Trophoblast cell (in vitro differentiated cells and primary cell): ENCODE measurements around the gene CHIA.

ENCODE experiments used
- DNase-seq, 2 donors: peaks; one replicate each; pipeline ENCODE4 v3.0.0-alpha.2; 2016
- H2AFZ ChIP-seq: 2 replicates; pipeline ENCODE4 v1.6.1; 2013; ENCODE audit warnings: low read length, moderate library complexity, mild to moderate bottlenecking; ENCODE audit not compliant: insufficient read depth, poor library complexity
- H2AK5ac ChIP-seq: 2 replicates; pipeline ENCODE4 v1.6.1; 2013; ENCODE audit warnings: mild to moderate bottlenecking, low read length
- H2BK120ac ChIP-seq: 2 replicates; pipeline ENCODE4 v1.6.1; 2013; ENCODE audit warnings: low read length, mild to moderate bottlenecking, moderate library complexity; ENCODE audit not compliant: insufficient read depth, poor library complexity
- H2BK12ac ChIP-seq: 2 replicates; pipeline ENCODE4 v1.6.1; 2013; ENCODE audit warnings: mild to moderate bottlenecking, low read length, moderate library complexity
- H2BK5ac ChIP-seq: 2 replicates; pipeline ENCODE4 v1.6.1; 2013; ENCODE audit warnings: low read length, low read depth, moderate library complexity, mild to moderate bottlenecking; ENCODE audit not compliant: poor library complexity
- H3K14ac ChIP-seq: 2 replicates; pipeline ENCODE4 v1.6.1; 2013; ENCODE audit warnings: mild to moderate bottlenecking, low read length
- H3K18ac ChIP-seq: 2 replicates; pipeline ENCODE4 v1.6.1; 2013; ENCODE audit warnings: mild to moderate bottlenecking, low read length
- H3K23ac ChIP-seq: 2 replicates; pipeline ENCODE4 v1.6.1; 2013; ENCODE audit warnings: low read length
- H3K27ac ChIP-seq: 2 replicates; pipeline ENCODE4 v1.5.1; 2013; ENCODE audit warnings: low read depth, mild to moderate bottlenecking, inconsistent platforms, low read length, moderate library complexity
- H3K27me3 ChIP-seq: 2 replicates; pipeline ENCODE4 v1.6.1; 2013; ENCODE audit warnings: inconsistent platforms, mild to moderate bottlenecking, low read length, moderate library complexity; ENCODE audit not compliant: insufficient read depth
- H3K36me3 ChIP-seq, 2 experiments: 1 replicate in 1 of 2; 2 replicates in 1 of 2; pipeline ENCODE4 v1.6.1; 2013; ENCODE audit warnings: low read length in 2 of 2, mild to moderate bottlenecking in 2 of 2, moderate library complexity in 1 of 2; ENCODE audit not compliant: insufficient read depth in 2 of 2, control insufficient read depth in 1 of 2
- H3K4ac ChIP-seq: 2 replicates; pipeline ENCODE4 v1.6.1; 2013; ENCODE audit warnings: low read depth, mild to moderate bottlenecking, low read length, moderate library complexity
- H3K4me1 ChIP-seq, 2 experiments: 1 replicate in 1 of 2; 2 replicates in 1 of 2; pipeline ENCODE4 v1.6.1; 2013; ENCODE audit warnings: low read length in 2 of 2, mild to moderate bottlenecking in 2 of 2, moderate library complexity in 1 of 2; ENCODE audit not compliant: insufficient read depth in 2 of 2, control insufficient read depth in 1 of 2
- H3K4me2 ChIP-seq: 2 replicates; pipeline ENCODE4 v1.6.1; 2013; ENCODE audit warnings: inconsistent platforms, mild to moderate bottlenecking, low read length, moderate library complexity
- H3K4me3 ChIP-seq: 2 replicates; pipeline ENCODE4 v1.5.1; 2013; ENCODE audit warnings: mild to moderate bottlenecking, low read depth, low read length, inconsistent platforms
- H3K79me1 ChIP-seq: one replicate; pipeline ENCODE4 v1.6.1; 2013; ENCODE audit warnings: low read length
- H3K79me2 ChIP-seq: 2 replicates; pipeline ENCODE4 v1.6.1; 2013; ENCODE audit warnings: low read length, mild to moderate bottlenecking; ENCODE audit not compliant: control insufficient read depth, insufficient read depth, poor library complexity
- H3K9ac ChIP-seq: 2 replicates; pipeline ENCODE4 v1.6.1; 2013; ENCODE audit warnings: mild to moderate bottlenecking, low read length
- H3K9me3 ChIP-seq: 2 replicates; pipeline ENCODE4 v1.6.1; 2013; ENCODE audit warnings: low read depth, mild to moderate bottlenecking, control low read depth, inconsistent platforms, low read length; ENCODE audit not compliant: insufficient read depth
- H4K12ac ChIP-seq: 2 replicates; pipeline ENCODE4 v1.6.1; 2013; ENCODE audit warnings: low read depth, mild to moderate bottlenecking, low read length, moderate library complexity
- H4K8ac ChIP-seq: 2 replicates; pipeline ENCODE4 v1.6.1; 2013; ENCODE audit warnings: low read depth, mild to moderate bottlenecking, low read length, moderate library complexity
- H4K91ac ChIP-seq: one replicate; pipeline ENCODE4 v1.6.1; 2013; ENCODE audit warnings: low read depth, mild to moderate bottlenecking, low read length, moderate library complexity
- WGBS: extraction: QIAGEN DNeasy Blood & Tissue Kit; methylation state at CpG from one replicate; pipeline ENCODE4 v1.1.7; 2013; ENCODE audit warnings: missing lambda C conversion rate; ENCODE audit not compliant: insufficient read length, insufficient coverage; ENCODE audit errors: extremely low coverage; 5-methylcytosine and 5-hydroxymethylcytosine counted together

Gene CHIA

GRCh38 chr1:111283838-111284237 lies 6.8 kb upstream of the CHIA start:
- H3K9ac ChIP-seq = no peak overlapping the region

GRCh38 chr1:111285879-111286278 lies 4.8 kb upstream of the CHIA start:
- Histone ChIP-seq H4K12ac (no peak overlapping the region), H3K79me1 (no peaks in the 10 kb centered on the region), H2AK5ac (no peak overlapping the region), H4K8ac (no peak overlapping the region), H2BK12ac (no peak overlapping the region), H3K9me3 (no peaks in the 10 kb centered on the region), H3K27ac (no peak overlapping the region), H3K14ac (no peak overlapping the region), H3K4me1 (peaks cover 6 to 12% of the 10 kb centered on the region in 2 experiments), H2AFZ (no peak overlapping the region), H3K18ac (no peak overlapping the region), H2BK5ac (no peak overlapping the region), H3K36me3 (no peaks in the 10 kb centered on the region), H3K27me3 (no peaks in the 10 kb centered on the region), H3K4me2 (no peak overlapping the region), H4K91ac (no peak overlapping the region), H3K79me2 (no peaks in the 10 kb centered on the region), H3K9ac (no peak overlapping the region), H3K4me3 (no peak overlapping the region), H3K4ac (no peak overlapping the region), H2BK120ac (no peak overlapping the region), H3K23ac (no peak overlapping the region)
- no CpG with 5 or more reads among the region's 2 CpGs for WGBS
- peak; percentile 45 to 85 for DNase-seq

More at GRCh38 chr1:111283838-111284237, 6.8 kb upstream of the CHIA start:
- Histone ChIP-seq H3K4ac (no peak overlapping the region), H3K79me2 (no peaks in the 10 kb centered on the region), H3K4me1 (peaks cover 6 to 12% of the 10 kb centered on the region in 2 experiments), H3K18ac (no peak overlapping the region), H2BK120ac (no peak overlapping the region), H3K14ac (no peak overlapping the region), H2AK5ac (no peak overlapping the region), H2AFZ (no peak overlapping the region), H2BK5ac (no peak overlapping the region), H4K12ac (no peak overlapping the region), H3K27me3 (no peaks in the 10 kb centered on the region), H3K9me3 (no peaks in the 10 kb centered on the region), H3K4me3 (no peak overlapping the region), H2BK12ac (no peak overlapping the region), H3K79me1 (peaks cover 2% of the 10 kb centered on the region), H4K8ac (no peak overlapping the region), H3K23ac (no peak overlapping the region), H3K36me3 (no peaks in the 10 kb centered on the region), H3K4me2 (no peak overlapping the region), H4K91ac (no peak overlapping the region), H3K27ac (no peak overlapping the region)
- DNase-seq = no peak

GRCh38 chr1:111286912-111287311 lies 3.7 kb upstream of the CHIA start:
- H2BK5ac ChIP-seq = no peak overlapping the region
- WGBS = no CpG with 5 or more reads among the region's 1 CpG
- no peak overlapping the region for H3K4me2 ChIP-seq
- no peaks in the 10 kb centered on the region for H3K79me1 ChIP-seq
- H2BK120ac ChIP-seq = no peak overlapping the region
- H3K27me3 ChIP-seq = no peaks in the 10 kb centered on the region
- DNase-seq = no peak
- no peak overlapping the region for H4K8ac ChIP-seq
- H3K18ac ChIP-seq = no peak overlapping the region
- no peak overlapping the region for H2AK5ac ChIP-seq
- no peak overlapping the region for H3K23ac ChIP-seq
- H3K36me3 ChIP-seq = no peaks in the 10 kb centered on the region
- H3K79me2 ChIP-seq = no peaks in the 10 kb centered on the region
- H3K14ac ChIP-seq = no peak overlapping the region
- H2AFZ ChIP-seq = no peak overlapping the region
- H3K4ac ChIP-seq = no peak overlapping the region
- H2BK12ac ChIP-seq = no peak overlapping the region
- H3K4me3 ChIP-seq = no peak overlapping the region
- no peaks in the 10 kb centered on the region for H3K9me3 ChIP-seq
- no peak overlapping the region for H3K27ac ChIP-seq
- peaks cover 3 to 7% of the 10 kb centered on the region in 2 experiments for H3K4me1 ChIP-seq
- H4K91ac ChIP-seq = no peak overlapping the region
- H4K12ac ChIP-seq = no peak overlapping the region
- H3K9ac ChIP-seq = no peak overlapping the region

- no peaks in the 10 kb centered on the region for H3K36me3 ChIP-seq
- no peak overlapping the region for H2BK5ac ChIP-seq
- H3K27me3 ChIP-seq = no peaks in the 10 kb centered on the region
- no peak overlapping the region for H4K91ac ChIP-seq
- H3K4me3 ChIP-seq = no peak overlapping the region
- no peaks in the 10 kb centered on the region for H3K79me2 ChIP-seq
- no CpG with 5 or more reads among the region's 5 CpGs for WGBS
- H4K8ac ChIP-seq = no peak overlapping the region
- no peak overlapping the region for H4K12ac ChIP-seq
- no peak overlapping the region for H3K18ac ChIP-seq
- no peak overlapping the region for H3K4ac ChIP-seq
- H3K4me1 ChIP-seq = peaks cover 3 to 4% of the 10 kb centered on the region in 2 experiments
- H2BK12ac ChIP-seq = no peak overlapping the region
- H3K23ac ChIP-seq = no peak overlapping the region
- H3K79me1 ChIP-seq = no peaks in the 10 kb centered on the region
- peak; percentile 45 to 91 for DNase-seq
- no peak overlapping the region for H2AFZ ChIP-seq
- H3K14ac ChIP-seq = no peak overlapping the region
- H3K27ac ChIP-seq = no peak overlapping the region
- H3K9me3 ChIP-seq = no peaks in the 10 kb centered on the region
- no peak overlapping the region for H3K9ac ChIP-seq
- no peak overlapping the region for H2AK5ac ChIP-seq
- H3K4me2 ChIP-seq = no peak overlapping the region
- no peak overlapping the region for H2BK120ac ChIP-seq
Measured at GRCh38 chr1:111289371-111289770, 1.3 kb upstream of the CHIA start.
